HEK293 (cell line): Measurements from ENCODE around the gene PPP4R2.

Source experiments
- CTCF ChIA-PET: fragments of 350-600 bp; formaldehyde crosslinking; extraction: SDS; loops from one replicate; lab custom pipeline; 2021; ENCODE audit warnings: antibody characterized with exemption; lab: Yijun Ruan, JAX
- POLR2A ChIA-PET: fragments of 300-600 bp; formaldehyde crosslinking; extraction: SDS; loops from one replicate; lab custom pipeline; 2020; ENCODE audit warnings: antibody characterized with exemption, inconsistent platforms; lab: Yijun Ruan, JAX
- H3K27ac ChIP-seq: fragments of 200-500 bp; sonication (Bioruptor generic); 2 replicates; pipeline ENCODE4 v1.5.1; 2014; ENCODE audit warnings: low read depth, low read length, control low read depth, inconsistent platforms; ENCODE audit errors: extremely low read depth
- H3K36me3 ChIP-seq, 2 experiments: fragments of 200-500 bp in 1 of 2; sonication (Bioruptor generic) in 1 of 2; 1 replicate in 1 of 2; 2 replicates in 1 of 2; pipeline ENCODE4 v1.5.1; 2014 to 2017; ENCODE audit warnings: inconsistent platforms in 2 of 2, low read length in 2 of 2; ENCODE audit not compliant: control insufficient read depth in 2 of 2, insufficient read depth in 1 of 2
- H3K4me1 ChIP-seq: fragments of 200-500 bp; sonication (Bioruptor generic); 2 replicates; pipeline ENCODE4 v1.5.1; 2014; ENCODE audit warnings: mild to moderate bottlenecking, low read length, inconsistent platforms; ENCODE audit not compliant: control insufficient read depth, insufficient read depth
- H3K4me3 ChIP-seq: 2 replicates; pipeline ENCODE4 v1.5.1; 2011; ENCODE audit warnings: low read depth, mild to moderate bottlenecking, control low read depth, low read length, moderate library complexity
- H3K9me3 ChIP-seq: fragments of 200-500 bp; sonication (Bioruptor generic); 2 replicates; pipeline ENCODE4 v1.5.1; 2014; ENCODE audit warnings: low read depth, low read length, inconsistent platforms; ENCODE audit not compliant: control insufficient read depth, insufficient read depth
- FEZF1 ChIP-seq: fragments of 450-650 bp; formaldehyde crosslinking; IDR thresholded peaks from 2 replicates; pipeline ENCODE4 v1.5.1; 2016; ENCODE audit warnings: missing biosample characterization, missing genetic modification characterization
- GLI4 ChIP-seq: fragments of 450-650 bp; formaldehyde crosslinking; IDR thresholded peaks from 2 replicates; pipeline ENCODE4 v1.5.1; 2016; ENCODE audit warnings: missing biosample characterization, missing genetic modification characterization
- IKZF3 ChIP-seq: fragments of 450-650 bp; IDR thresholded peaks from 2 replicates; pipeline ENCODE4 v1.5.0; 2018; ENCODE audit warnings: missing biosample characterization, mild to moderate bottlenecking, missing genetic modification characterization, moderate library complexity
- OSR2 ChIP-seq: fragments of 450-650 bp; formaldehyde crosslinking; IDR thresholded peaks from 2 replicates; pipeline ENCODE4 v1.5.1; 2016; ENCODE audit warnings: missing biosample characterization, missing genetic modification characterization
- RBAK ChIP-seq: fragments of 450-650 bp; formaldehyde crosslinking; IDR thresholded peaks from 2 replicates; pipeline ENCODE4 v1.5.1; 2016; ENCODE audit warnings: missing biosample characterization, missing genetic modification characterization
- SETDB1 ChIP-seq: IDR thresholded peaks from one replicate; pipeline ENCODE4 v1.6.1; 2017; ENCODE audit warnings: mild to moderate bottlenecking, low read length, moderate library complexity, mixed read lengths; ENCODE audit not compliant: insufficient read length
- SP7 ChIP-seq: fragments of 450-650 bp; formaldehyde crosslinking; IDR thresholded peaks from 2 replicates; pipeline ENCODE4 v1.5.1; 2016; ENCODE audit warnings: missing biosample characterization, missing genetic modification characterization
- TRIM28 ChIP-seq: IDR thresholded peaks from 2 replicates; pipeline ENCODE4 v1.6.1; 2011; ENCODE audit warnings: low read length, control low read depth, borderline replicate concordance
- WT1 ChIP-seq: fragments of 450-650 bp; formaldehyde crosslinking; IDR thresholded peaks from 2 replicates; pipeline ENCODE4 v1.5.1; 2016; ENCODE audit warnings: missing biosample characterization, missing genetic modification characterization
- ZFHX2 ChIP-seq: fragments of 450-650 bp; formaldehyde crosslinking; conservative IDR thresholded peaks from 2 replicates; pipeline ENCODE4 v1.5.1; 2016; ENCODE audit warnings: missing biosample characterization, missing genetic modification characterization
- ZIC2 ChIP-seq: fragments of 450-650 bp; formaldehyde crosslinking; IDR thresholded peaks from 2 replicates; pipeline ENCODE4 v1.5.1; 2016; ENCODE audit warnings: missing biosample characterization, missing genetic modification characterization
- ZNF121 ChIP-seq: fragments of 450-650 bp; formaldehyde crosslinking; IDR thresholded peaks from 2 replicates; pipeline ENCODE4 v1.5.1; 2016; ENCODE audit warnings: missing biosample characterization, missing genetic modification characterization
- ZNF354C ChIP-seq: fragments of 450-650 bp; formaldehyde crosslinking; IDR thresholded peaks from 2 replicates; pipeline ENCODE4 v1.5.1; 2016; ENCODE audit warnings: missing biosample characterization, missing genetic modification characterization, low read depth, borderline replicate concordance
- ZNF544 ChIP-seq: fragments of 450-650 bp; formaldehyde crosslinking; IDR thresholded peaks from 2 replicates; pipeline ENCODE4 v1.5.0; 2017; ENCODE audit warnings: missing biosample characterization, missing genetic modification characterization
- ZNF629 ChIP-seq: fragments of 450-650 bp; formaldehyde crosslinking; IDR thresholded peaks from 2 replicates; pipeline ENCODE4 v1.5.1; 2017; ENCODE audit warnings: missing biosample characterization, missing genetic modification characterization
- TF ChIP-seq, protein P1 (sequence below): fragments of 450-650 bp; formaldehyde crosslinking; conservative IDR thresholded peaks from 2 replicates; pipeline ENCODE4 v1.5.1; 2016; ENCODE audit warnings: low read depth, missing biosample characterization, missing genetic modification characterization
- TF ChIP-seq, protein P2 (sequence below): fragments of 450-650 bp; formaldehyde crosslinking; IDR thresholded peaks from 2 replicates; pipeline ENCODE4 v1.5.1; 2017; ENCODE audit warnings: missing biosample characterization, missing genetic modification characterization
- TF ChIP-seq, protein P3 (sequence below): fragments of 450-650 bp; formaldehyde crosslinking; IDR thresholded peaks from 2 replicates; pipeline ENCODE4 v1.5.1; 2016; ENCODE audit warnings: missing biosample characterization, missing genetic modification characterization

Gene PPP4R2

DNA sequence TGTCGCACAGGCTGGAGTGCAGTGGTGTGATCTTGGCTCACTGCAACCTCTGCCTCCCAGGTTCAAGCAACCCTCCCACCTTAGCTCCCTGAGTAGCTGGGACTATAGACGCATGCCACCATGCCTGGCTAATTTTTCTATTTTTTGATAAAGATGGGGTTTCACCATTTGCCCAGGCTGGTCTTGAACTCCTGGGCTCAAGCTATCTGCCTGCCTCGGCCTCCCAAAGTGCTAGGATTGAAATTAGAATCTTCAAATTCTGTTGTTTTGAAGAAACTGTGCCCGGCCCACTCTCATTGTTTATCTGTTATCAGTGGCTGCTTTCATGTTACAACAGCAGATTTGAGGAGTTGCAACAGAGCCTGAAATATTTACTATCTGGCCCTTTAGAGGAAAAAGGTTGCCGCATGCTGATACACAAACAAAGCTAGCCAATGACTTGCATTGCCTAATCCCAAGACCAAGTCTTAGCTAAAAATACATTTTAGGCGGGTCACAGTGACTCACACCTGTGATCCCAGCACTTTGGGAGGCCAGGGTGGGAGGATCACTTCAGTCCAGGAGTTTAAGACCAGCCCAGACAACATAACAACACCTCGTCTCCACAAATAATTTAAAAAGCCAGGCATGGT, 43.2 kb upstream of the PPP4R2 start:
- no peaks in the 10 kb centered on the region; a peak in 1 of 3 replicates for H3K36me3 ChIP-seq
- H3K27ac ChIP-seq: no peak overlapping the region
- ChIA-PET CTCF (no interaction called here), POLR2A (no interaction called here)
- no peaks in the 10 kb centered on the region for H3K9me3 ChIP-seq
- TF ChIP-seq OSR2 (tag by site-specific recombination) (0 out of 2 replicates have a peak, but pooled peaks have one; percentile 17), SP7 (peak; percentile 42; the same call in 1 of the 2 replicates), RBAK (peak; percentile 68; the same call in 1 of the 2 replicates), ZNF544 (tag by site-specific recombination) (no peak), SETDB1 (no peak), IKZF3 (tag by site-specific recombination) (0 out of 2 replicates have a peak, but pooled peaks have one; percentile 20), ZNF629 (tag by site-specific recombination) (peak; percentile 42; the same call in 1 of the 2 replicates), ZNF354C (no peak), WT1 (peak; percentile 38; the same call in 1 of the 2 replicates), FEZF1 (tag by site-specific recombination) (no peak), GLI4 (tag by site-specific recombination) (no peak)
- TF ChIP-seq, protein P1, sequence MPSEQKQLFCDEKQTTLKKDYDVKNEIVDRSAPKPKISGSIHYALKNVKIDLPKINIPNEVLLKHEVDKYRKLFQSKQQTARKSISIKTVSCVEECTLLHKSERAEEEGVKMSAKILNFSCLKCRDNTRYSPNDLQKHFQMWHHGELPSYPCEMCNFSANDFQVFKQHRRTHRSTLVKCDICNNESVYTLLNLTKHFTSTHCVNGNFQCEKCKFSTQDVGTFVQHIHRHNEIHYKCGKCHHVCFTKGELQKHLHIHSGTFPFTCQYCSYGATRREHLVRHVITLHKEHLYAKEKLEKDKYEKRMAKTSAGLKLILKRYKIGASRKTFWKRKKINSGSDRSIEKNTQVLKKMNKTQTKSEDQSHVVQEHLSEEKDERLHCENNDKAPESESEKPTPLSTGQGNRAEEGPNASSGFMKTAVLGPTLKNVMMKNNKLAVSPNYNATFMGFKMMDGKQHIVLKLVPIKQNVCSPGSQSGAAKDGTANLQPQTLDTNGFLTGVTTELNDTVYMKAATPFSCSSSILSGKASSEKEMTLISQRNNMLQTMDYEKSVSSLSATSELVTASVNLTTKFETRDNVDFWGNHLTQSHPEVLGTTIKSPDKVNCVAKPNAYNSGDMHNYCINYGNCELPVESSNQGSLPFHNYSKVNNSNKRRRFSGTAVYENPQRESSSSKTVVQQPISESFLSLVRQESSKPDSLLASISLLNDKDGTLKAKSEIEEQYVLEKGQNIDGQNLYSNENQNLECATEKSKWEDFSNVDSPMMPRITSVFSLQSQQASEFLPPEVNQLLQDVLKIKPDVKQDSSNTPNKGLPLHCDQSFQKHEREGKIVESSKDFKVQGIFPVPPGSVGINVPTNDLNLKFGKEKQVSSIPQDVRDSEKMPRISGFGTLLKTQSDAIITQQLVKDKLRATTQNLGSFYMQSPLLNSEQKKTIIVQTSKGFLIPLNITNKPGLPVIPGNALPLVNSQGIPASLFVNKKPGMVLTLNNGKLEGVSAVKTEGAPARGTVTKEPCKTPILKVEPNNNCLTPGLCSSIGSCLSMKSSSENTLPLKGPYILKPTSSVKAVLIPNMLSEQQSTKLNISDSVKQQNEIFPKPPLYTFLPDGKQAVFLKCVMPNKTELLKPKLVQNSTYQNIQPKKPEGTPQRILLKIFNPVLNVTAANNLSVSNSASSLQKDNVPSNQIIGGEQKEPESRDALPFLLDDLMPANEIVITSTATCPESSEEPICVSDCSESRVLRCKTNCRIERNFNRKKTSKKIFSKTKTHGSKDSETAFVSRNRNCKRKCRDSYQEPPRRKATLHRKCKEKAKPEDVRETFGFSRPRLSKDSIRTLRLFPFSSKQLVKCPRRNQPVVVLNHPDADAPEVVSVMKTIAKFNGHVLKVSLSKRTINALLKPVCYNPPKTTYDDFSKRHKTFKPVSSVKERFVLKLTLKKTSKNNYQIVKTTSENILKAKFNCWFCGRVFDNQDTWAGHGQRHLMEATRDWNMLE: 0 out of 2 replicates have a peak, but pooled peaks have one; percentile 21
- TF ChIP-seq, protein P2, sequence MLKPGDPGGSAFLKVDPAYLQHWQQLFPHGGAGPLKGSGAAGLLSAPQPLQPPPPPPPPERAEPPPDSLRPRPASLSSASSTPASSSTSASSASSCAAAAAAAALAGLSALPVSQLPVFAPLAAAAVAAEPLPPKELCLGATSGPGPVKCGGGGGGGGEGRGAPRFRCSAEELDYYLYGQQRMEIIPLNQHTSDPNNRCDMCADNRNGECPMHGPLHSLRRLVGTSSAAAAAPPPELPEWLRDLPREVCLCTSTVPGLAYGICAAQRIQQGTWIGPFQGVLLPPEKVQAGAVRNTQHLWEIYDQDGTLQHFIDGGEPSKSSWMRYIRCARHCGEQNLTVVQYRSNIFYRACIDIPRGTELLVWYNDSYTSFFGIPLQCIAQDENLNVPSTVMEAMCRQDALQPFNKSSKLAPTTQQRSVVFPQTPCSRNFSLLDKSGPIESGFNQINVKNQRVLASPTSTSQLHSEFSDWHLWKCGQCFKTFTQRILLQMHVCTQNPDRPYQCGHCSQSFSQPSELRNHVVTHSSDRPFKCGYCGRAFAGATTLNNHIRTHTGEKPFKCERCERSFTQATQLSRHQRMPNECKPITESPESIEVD (tag by site-specific recombination): peak; percentile 56
- TF ChIP-seq, protein P3, sequence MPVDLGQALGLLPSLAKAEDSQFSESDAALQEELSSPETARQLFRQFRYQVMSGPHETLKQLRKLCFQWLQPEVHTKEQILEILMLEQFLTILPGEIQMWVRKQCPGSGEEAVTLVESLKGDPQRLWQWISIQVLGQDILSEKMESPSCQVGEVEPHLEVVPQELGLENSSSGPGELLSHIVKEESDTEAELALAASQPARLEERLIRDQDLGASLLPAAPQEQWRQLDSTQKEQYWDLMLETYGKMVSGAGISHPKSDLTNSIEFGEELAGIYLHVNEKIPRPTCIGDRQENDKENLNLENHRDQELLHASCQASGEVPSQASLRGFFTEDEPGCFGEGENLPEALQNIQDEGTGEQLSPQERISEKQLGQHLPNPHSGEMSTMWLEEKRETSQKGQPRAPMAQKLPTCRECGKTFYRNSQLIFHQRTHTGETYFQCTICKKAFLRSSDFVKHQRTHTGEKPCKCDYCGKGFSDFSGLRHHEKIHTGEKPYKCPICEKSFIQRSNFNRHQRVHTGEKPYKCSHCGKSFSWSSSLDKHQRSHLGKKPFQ (tag by site-specific recombination): 0 out of 2 replicates have a peak, but pooled peaks have one; percentile 29
- 0 out of 2 replicates have a peak, but pooled peaks cover 5% of the 10 kb centered on the region for H3K4me1 ChIP-seq
- H3K4me3 ChIP-seq: no peak overlapping the region

DNA sequence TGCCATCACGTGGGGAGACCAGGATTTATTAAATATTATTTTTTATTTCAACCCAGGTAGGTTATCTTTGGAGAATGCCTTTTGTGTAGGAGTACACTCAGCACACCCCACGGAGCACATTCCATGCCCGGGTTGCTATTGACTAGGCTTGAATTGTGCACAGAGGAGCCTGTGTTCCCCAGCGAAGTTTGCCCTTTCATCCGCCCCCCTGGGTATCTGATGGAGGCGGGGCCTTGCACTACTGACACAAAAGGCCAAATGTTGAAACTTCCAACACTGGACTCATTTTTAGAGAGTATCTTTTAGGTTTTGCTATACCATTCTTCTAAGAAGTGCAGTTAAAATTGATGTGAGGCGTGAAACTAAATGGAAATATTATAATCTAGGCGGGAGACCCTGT, 39.3 kb upstream of the PPP4R2 start:
- TF ChIP-seq ZFHX2 (0 out of 2 replicates have a peak, but pooled peaks have one; percentile 9), ZIC2 (tag by site-specific recombination) (no peak), TRIM28 (no peak), ZNF121 (tag by site-specific recombination) (no peak)
- H3K27ac ChIP-seq: no peak overlapping the region
- POLR2A ChIA-PET: no interaction called here
- H3K9me3 ChIP-seq: no peaks in the 10 kb centered on the region
- no peaks in the 10 kb centered on the region; a peak in 1 of 3 replicates for H3K36me3 ChIP-seq
- CTCF ChIA-PET: no interaction called here
- H3K4me3 ChIP-seq: no peak overlapping the region
- H3K4me1 ChIP-seq: peaks cover 5% of the 10 kb centered on the region; the same call in 1 of the 2 replicates
